Measurements from ENCODE around the gene GID8.

The GID8 gene

DNA sequence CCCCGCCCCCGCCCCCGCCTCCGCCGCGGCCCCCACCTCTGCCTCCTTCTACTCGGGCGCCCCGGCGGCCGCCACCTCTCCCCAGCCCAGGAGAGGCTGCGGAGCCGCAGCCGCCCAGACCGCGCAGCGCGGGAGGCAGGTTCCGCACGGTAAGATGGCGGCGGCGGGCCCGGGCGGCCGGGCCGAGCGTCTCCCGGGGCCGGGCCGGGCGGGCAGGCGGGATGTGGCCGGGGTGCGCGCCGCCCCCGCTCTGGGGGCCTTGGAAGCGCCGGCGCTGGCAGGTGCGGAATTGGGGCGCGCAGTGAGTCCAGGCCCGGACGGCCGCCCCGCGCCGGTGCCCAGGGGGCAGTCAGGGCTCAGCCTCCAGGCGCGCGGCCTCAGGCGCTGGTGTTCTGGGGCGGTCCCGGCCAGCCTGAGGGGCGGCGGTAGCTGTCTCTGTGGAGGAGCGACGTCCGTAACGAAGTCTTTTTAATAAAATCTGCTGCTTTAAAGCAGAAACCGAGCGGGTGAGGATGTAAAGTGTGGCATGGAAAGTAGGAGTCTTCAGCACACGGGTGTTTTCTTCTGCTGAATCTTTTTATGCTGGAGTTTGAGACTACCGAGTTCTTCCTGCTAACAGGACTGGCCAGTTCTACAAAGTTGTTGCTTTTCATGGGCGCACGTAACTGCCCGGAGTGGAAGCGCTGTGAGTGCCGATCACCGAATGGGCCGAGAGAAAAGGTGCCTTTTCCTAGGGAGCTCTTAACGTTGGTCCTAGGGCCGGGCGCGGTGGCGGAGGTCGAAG lies at the start of gene GID8:
TSS of gene GID8 (plus strand) at position 43 of the 784 bp plus-strand sequence. CDS start 3,356 bp downstream, outside the sequence.
- no peak for DNase-seq

DNA sequence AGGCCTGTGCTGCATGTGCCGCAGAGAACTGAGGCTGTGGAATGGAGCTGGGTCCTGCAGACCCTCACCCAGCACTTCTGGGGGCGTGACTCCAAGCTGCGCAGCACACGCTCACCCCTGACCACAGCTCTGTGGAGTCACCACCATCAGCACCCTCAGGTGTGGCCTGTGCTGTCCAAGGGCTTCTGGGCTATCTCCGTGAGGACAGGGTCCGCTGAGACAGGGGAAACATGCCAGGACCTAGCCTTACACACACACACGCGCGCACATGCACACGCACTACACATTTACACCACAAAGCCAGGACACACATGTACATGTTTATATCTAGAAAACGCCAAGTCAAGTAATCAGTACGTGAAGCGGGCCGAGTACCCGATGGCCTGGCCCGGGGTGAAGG lies 49.5 kb upstream of the GID8 start:
- no peak for DNase-seq

DNA sequence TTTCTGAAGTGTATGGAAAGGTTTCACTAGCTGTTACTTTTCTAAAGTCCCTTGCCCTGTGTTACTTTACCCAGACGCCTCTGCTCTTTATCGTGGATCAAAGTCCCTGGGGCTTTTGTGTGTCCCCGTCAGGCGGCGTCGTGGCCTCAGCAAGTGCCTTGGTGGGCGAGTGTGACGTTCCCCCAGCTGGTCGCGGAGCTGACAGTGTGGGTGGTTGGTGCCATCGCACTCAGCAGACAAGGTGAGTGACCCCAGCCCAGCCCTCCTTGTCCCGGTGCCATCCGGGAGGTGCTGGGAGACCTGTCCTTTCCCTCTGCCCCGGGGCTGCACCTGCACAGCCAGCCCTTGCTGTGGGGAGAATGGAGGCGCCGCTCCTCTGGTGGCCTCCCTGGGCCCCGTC lies 49.0 kb upstream of the GID8 start:
- no peak for DNase-seq

DNA sequence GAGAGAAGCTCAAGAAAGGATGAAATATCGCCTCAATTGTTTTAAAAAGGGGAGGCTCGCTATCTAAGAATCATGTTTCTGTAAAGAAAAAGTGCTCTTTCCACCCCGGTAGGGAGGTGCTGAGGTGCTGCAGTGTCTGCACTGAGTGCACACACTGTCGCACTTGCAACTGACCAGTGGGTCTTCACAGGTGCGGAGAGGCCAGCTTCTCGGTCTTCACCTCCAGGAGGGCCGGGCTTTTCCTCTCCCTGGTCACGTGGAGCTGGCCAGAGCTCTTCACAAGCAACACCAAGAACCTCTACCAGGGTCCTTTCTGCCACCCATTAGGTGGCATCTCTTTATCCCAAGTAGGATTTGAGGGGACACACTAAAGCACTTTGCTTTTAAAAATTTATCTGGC lies 48.5 kb upstream of the GID8 start:
- no peak for DNase-seq

DNA sequence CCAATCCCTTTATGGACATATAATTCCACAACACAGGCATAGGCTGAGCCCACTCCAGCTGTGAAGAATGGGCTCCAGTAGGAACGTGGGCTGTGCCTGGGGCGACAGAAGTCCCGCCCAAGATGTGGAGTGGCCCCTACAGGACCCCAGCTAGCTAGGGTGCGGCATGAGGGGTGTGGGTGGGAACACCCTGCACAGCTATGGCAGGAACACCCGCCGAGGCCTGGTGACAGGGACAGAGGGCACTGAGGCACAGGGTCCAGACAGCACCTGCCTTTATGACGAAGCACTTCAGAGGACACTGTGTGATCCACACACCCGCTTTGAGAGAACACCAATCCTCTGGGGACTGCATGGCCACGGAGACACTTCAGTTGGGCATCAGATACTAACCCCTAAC lies 48.1 kb upstream of the GID8 start:
- no peak for DNase-seq

DNA sequence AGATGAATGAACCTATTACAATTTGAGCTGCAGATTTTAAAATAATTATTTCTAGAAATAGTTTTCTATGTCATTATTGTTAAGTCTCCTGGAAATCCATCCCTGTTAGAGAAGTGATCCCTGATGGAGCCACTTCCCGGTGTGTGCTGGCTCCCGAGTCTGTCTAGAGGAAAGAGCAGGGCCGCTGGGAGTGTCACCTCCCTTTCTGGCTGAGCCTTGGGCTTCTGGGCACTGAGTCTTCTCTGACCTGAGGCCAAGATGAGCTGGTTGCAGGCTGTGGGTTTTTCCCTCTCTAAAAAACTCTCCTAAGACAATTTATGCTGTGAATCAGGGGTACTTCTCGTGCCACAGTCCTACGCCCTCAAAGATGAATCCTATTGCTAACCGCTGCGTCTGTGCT lies 47.5 kb upstream of the GID8 start:
- no peak for DNase-seq

DNA sequence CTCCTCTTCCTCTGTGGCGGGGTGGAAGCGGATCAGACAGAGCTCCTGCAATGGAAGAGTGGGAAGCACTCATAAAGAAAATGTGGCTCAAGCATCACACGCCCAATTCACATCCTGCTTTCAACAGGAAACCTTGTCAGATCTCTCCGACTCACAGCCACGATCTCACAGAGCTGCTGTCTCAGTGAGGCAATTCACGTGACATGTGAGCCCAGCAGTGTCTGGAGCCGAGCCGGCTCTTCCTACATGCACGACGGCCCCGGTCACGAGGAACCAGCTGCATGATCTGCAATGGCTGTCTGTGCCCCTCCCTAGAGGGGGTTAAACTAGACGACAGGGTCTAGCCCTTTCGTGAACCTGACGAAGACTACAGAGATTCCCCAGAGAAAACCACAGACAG lies 46.8 kb upstream of the GID8 start:
- DNase-seq, result no peak

DNA sequence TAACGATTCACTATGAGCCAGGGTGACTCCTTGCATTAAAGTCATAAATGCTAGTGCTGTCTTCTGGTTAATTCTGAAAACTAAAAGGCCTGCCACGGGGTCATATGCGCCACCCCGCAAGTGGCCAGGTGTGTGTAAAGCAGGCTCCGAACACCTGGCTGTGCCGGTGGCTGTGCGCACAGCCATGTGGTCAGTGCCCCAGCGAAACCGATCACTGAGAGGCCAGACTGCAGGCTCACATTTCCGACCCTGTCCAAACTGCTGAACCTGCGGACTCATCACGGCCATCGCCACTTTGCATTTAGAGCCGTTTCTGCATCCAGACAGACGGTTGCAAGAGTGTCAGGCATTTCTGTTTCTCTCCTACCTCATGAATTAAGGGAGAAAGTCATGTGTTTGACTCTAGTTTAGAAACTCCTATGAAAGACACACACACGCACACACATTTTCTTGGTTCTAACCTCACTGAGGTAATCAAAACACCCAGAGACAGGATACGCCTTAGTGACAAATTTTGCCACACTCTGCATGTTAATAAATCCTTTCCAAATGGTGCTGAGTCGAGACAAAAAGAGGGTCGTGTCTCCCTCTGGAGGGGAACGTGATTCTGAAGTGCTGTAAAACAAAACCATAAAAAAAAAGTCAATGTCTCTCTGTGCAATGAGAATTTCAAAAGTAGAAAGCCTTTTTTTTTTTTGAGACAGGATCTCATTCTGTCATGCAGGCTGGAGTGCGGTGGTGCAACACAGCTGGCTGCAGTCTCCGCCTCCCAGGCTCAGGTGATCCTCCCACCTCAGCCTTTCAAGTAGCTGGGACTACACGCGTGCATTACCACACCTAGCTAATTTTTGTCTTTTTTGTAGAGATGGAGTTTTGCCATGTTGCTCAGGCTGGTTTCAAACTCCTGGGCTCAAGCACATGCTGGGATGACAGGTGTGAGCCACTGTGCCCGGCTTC lies 45.3 kb upstream of the GID8 start:
- no peak for DNase-seq

DNA sequence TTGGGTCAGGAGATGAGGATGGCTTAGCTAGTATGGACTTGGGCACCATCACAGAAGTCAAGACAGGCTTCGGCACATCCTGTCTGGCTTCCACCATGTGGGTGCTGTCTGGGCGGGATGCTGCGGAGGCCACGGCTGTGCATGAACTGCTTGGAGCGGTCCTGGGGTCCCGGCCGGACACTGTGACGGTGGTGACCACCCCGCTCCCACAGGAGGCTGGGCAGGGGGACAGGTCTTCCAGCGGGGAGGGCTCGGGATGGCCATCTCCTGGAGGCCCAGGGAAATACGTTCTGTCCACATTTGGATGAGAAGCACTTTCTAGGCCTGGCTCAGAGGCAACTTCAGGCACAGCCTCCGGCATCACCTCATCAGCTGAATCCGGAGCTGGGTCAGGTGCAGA lies 44.2 kb upstream of the GID8 start:
- no peak for DNase-seq

DNA sequence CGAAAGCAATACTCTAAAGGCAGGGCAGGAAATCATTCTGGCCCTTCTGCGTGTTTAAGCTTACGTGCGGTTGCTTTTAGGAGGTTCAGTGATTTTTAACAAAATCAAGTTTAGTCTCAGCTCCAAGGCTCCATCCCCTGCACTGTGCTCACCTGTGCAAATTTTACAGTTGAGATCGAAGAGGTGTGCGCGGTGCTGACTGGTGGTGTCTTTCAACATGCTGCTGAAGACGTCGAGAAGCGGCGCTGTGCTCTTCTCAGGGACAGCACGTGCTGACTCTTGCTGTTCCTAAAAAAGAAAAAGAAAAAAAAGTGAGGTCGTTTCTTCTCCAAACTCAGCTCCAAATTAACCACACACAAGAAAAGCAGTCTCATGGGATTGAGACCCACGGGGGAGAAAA lies 43.7 kb upstream of the GID8 start:
- no peak for DNase-seq

DNA sequence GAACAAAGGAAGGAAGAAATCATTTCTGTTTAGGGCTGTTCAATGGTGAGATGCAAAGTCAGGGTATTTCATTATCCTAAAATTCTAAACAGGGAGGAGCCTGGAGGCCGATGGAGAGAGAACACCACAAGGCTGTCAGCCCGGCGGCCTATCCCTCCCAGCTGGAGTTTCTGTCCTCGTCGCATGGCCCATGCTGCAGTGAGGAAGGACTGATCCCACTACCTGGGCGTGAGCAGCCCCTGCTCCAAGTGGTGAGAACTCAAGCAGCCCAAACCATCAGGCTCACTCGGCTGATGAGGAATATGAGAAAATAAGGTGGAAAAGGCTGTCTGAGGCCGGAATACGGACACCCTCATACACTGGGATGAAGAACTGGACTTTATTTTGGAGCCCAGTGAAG lies 42.4 kb upstream of the GID8 start:
- no peak for DNase-seq

DNA sequence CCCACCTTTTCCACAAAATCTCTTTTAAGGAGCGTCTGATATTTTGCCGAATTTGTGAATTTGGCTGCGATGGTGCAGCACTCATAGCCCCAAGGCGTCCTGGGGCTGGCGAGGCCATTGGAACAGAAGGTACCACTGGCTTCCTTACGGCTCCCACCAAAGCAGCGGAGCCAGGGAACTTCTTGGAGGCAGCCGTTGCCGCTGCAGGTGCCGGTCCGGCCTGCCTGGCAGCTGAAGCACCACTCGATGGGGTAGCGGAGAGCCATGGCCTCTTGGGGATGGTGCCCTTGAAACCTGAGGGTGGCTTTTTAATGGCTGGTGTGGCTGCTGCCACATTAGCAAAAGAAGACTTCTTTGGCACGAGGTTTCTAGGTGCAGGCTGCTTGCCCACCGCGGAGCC lies 41.4 kb upstream of the GID8 start:
- no peak for DNase-seq

DNA sequence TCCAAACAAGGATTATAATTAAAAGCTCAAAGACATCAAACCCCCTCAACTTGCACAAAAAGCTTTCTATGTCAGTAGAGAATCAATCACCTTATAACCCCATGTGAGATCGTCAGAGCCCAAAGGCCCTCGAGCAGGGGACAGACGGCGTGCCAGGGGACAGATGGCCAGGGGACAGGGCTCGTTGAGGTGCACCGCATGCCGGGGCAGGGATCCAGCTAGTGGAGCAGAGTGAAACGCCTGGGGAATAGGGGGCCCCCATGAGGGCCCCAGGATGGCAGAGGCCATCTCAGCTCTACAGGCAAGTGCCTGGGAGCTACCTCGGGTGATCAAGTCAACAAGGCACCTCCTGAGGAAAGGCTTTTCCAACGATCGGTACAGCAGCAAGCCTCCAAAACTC lies 40.3 kb upstream of the GID8 start:
- DNase-seq, result no peak

DNA sequence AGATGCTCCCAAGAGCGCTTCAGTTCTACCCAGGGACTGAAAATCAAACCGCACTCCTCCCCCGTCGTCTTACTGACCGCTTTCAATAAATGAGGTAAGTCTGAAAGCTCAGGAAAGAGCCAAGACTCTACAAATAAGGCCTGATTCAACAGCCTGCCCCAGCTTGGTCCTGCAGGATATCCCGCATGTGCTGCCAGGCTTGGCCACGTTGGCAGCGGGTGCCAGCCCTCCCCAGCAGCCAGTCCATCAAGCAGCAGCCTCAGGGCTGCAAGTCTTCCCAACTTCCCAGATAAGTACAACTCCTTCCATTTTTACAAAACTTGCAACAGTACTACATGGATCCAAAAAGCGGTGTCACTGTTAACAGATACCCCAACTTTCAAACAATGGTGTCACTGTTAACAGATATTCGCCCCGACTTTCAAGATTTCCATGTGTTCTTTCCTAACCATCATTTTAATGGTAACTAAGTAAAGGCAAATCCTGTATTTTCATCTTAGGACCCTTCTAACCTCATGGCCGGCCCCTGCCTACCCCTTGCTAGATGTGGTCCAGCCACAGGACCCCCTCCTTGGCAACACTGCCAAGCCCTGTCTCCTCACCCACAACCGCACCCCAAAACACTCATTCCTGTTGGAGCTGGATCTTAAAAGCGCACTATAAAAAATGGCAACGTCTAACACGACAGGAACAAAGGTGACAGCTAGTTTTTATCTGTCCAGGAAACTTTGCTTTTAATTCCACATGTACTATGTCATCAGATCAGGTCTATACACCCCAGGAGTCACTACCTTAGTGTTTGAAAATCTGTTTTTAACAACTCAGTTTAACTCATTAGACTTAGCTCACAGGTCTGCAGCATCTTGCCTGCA lies 39.6 kb upstream of the GID8 start:
- no peak for DNase-seq

DNA sequence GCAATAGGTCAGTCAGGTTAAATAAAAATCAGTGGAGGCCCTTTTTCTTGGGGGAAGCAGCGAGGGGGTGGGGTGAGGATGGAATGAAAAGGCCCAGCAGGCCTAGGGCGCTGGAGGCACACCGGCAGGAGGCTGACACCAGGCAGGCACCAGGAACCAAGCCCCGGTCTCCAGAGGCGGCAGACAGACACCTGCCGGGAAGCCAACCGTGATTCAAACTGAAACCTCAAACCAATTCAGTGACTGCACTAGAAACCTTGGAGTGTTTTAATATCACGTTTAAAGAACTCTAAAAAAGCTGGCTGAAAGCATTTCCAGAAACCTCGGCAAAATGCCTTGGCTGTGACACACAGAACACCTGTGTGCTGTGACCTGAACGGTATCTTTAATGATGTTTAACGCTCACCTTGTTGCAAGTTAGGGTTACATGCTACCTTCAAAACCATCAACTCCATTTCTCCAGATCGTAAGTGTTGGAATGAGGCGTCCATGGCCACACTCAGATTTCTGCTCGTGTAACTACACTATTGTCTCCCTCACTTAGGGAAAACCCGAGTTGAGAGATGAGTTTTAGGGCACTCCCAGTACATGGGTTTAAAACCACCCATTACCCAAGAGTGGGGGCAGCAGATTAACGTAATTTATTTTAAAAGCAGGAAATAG lies 38.8 kb upstream of the GID8 start:
- no peak for DNase-seq

DNA sequence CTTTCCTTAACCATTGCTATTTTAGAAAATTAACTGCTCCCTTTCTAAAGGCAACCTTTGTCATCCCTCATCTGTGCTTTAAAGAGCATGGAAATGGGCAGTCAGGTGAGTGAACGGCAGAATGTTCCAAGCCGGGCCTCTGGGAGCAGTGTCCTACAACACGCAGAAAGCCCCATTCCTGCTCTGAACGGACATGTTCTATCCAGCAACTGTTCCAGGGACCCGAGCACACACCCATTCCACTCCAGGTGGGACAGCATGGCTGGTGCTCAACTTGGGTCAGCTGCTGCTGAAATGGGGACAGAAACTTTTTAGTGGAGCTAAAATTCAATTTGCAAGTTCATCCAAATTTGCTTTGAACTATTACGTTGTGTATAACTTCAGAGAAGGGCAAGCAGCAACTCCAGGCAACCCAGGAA lies 38.3 kb upstream of the GID8 start:
- DNase-seq, result no peak

DNA sequence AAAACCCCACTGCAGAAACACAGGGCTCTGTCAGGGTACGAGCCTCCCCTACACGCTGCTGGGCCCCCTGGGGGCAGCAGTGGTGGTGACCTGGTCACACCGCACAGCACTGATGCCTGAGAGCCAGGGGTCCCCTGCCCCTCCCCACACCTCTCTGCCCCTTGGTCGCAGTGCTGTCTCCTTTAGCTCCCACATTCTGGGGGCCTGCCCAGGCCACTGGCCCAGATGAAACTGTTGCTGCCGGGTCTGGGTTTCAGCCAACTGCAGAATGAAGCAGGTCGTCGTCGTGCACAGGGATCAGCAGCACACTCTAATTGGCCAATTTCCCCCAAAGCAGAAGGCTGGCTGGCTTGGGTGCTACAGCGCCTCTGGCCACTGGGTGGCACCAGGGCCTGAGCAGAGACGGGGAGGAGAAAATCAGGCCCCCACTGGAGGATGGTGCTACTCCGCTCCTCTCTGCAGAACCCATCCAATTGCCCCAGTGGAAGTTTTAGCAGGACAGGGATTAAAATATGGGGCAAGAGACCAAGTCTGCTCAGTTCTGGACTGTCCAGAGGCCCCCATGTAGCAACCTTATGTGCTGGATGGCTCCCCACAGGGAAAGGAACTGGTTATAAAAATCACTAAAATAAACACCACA lies 37.8 kb upstream of the GID8 start:
- DNase-seq, result peak; percentile 72

DNA sequence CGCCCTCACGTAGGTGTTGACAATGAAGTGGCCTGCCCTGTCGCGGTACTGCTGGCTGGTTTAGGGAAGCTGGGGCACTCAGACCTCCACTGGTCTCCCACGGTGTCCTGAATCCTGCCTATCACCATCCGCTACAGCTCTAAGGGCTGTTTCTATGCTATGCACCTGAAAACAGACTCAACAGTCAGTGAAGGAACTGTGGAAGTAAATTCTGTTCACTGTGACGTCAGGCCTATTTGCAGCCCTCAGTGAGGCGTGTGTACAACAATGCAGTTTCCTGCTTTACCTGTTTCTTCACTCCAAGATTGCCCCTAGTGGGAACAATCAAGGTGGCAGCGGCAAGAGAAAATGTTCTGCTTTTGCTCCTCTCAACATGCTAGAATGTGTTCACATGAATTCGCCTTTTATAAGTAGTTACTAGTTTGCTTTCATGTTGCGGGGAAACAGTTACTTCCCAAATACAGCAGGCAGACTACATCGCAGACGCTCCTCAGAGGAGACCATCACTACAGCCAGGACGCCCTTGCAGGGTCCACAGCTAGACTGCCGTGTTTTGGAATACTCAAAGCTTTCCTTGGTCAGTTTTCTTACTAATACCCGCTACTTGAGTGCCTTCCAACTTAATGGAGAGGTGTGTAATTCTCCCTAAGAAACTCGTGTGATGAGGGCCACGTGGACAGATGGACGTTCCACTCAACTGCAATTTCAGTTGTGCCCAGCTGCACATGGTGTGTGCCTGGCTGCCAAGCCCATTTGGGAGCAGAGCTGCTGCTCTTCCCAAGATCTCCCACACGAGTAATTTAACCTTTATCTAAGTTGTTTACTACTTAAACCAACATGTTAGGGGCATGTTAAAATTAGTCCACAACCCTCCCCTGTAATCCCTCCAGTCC lies 37.0 kb upstream of the GID8 start:
- peak; percentile 77 for DNase-seq

DNA sequence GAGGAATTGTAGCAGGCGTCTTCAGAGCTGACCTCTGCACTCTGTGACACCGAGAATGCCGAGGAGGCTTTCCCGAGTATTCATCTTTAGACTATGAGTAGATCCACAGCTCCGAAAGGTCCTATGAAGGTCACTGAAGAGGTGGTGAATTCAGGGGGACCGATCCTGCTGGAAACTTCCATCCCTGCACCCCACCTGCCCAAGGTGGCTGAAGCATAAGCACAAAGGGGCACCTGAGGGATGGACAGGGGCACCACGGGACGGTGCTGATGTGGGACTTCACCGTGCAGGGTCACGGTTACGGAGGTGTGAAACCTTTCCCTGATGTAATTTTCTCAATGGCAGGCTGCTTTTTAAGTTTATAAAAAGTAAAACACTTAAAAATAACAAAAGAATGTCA lies 36.1 kb upstream of the GID8 start:
- no peak for DNase-seq

DNA sequence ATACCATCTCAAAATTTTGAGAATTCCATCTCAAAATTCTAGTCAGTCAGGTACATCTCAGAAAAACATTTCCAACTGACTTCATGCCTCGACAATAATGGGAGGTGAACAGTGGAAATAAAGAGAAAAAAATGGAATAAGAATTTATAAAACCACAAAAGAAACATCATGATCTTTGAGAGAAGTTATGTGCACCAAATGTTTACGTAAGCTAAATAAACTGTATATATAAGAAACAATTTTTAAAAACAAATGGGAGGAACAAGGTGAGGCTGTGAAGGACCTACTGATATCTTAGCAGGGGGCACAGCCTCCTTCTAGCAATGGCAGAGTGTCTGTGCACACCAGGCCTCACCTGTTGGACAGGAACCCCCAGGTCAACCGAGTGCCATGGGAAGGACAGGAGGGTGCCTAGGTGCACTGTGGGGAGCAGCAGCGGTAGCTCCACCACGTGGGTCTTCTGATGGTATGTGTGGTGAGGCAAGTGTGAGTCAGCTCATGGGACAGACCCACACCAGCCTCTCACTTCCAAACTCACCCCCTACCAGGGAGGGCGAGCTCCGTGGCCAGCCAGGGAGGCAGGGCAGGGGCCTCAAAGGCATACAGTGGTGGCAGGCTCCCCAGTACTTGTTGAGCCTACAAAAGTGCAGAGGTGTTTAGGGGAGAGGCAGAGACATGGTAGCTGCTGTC lies 34.9 kb upstream of the GID8 start:
- no peak for DNase-seq

Data from NCI-H2029 treated with DMSO at 0.1 percent for 48 hours (cell line).